Fibroblast of the aortic adventitia (primary cell): Measurements from ENCODE around the gene SLC13A1. TPM values are rescaled to one million over a fixed set of nuclear protein-coding genes. Genes with fewer than 3 reads are reported as not detected.

Experiments used
- DNase-seq: peaks from one replicate; pipeline ENCODE4 v3.0.0-alpha.2; 2010; ENCODE audit warnings: low read depth
- H3K4me3 ChIP-seq: 2 replicates; pipeline ENCODE4 v1.5.1; 2011; ENCODE audit warnings: low read depth, mild to moderate bottlenecking, control low read depth, low read length, moderate library complexity
- CTCF ChIP-seq: IDR thresholded peaks from 2 replicates; pipeline ENCODE4 v1.5.1; 2011; ENCODE audit warnings: mild to moderate bottlenecking, low read length, control low read depth, inconsistent platforms; ENCODE audit not compliant: insufficient read depth
- total RNA-seq: library from RNA; depleted of rRNA; stranded (reverse); fragments of >200 nt; gene quantifications from 2 replicates; pipeline ENCODE4 v1.2.3, GENCODE V29; 2012; ENCODE audit warnings: low replicate concordance

SLC13A1 gene
- not detected in 2 replicates for total RNA-seq

GRCh38 chr7:123199883-123200282 is at the start of gene SLC13A1:
SLC13A1 (minus strand) TSS chr7:123199969; CDS start chr7:123199946, 23 bp downstream.
- no peak for TF ChIP-seq CTCF
- no peak within 1 kb of the TSS for H3K4me3 ChIP-seq
- DNase-seq = no peak

- H3K4me3 ChIP-seq = no peak overlapping the region
- DNase-seq = no peak
- no peak for TF ChIP-seq CTCF
Observed at GRCh38 chr7:123244768-123245167, 45.0 kb upstream of the SLC13A1 start.

- no peak overlapping the region for H3K4me3 ChIP-seq
- TF ChIP-seq CTCF = no peak
- no peak for DNase-seq
Observed at GRCh38 chr7:123242467-123243092, 42.8 kb upstream of the SLC13A1 start.

GRCh38 chr7:123241809-123242208 is 42.0 kb upstream of the SLC13A1 start:
- no peak for DNase-seq
- H3K4me3 ChIP-seq = no peak overlapping the region
- TF ChIP-seq CTCF = no peak

GRCh38 chr7:123231021-123232000 is 31.5 kb upstream of the SLC13A1 start:
- no peak for TF ChIP-seq CTCF
- no peak overlapping the region for H3K4me3 ChIP-seq
- no peak for DNase-seq

- TF ChIP-seq CTCF = no peak
- no peak overlapping the region for H3K4me3 ChIP-seq
- no peak for DNase-seq
Observed at GRCh38 chr7:123230603-123231002, 30.8 kb upstream of the SLC13A1 start.
